ENCODE results near the gene UQCR10. TPM values are rescaled to one million over a fixed set of nuclear protein-coding genes. Genes with fewer than 3 reads are reported as not detected.

The UQCR10 gene
- polyA plus RNA-seq, 1 donor from 2014 or later = 192 TPM

DNA sequence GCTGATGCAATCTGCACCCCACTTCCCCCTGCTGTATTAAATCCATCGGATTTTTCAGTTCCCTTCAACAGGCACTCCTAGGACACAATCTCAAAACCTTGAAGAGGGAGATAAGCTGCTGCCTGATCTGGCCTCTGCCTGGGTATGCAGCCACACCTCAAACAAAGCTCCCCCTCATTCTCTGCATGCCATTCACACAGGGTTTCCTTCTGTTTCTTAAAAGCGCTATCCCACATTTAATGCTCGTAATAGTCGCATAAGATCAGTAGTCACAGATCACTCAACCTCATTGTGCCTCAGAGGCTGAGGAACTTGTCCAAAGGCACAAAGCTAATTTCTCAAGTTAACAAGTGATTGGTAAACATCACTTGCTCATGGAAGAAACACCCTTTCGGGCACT lies 34.0 kb downstream of the UQCR10 start:
- TF ChIP-seq CTCF (IDR thresholded peaks at IDR 0.05; ENCODE audit: poor library complexity, severe bottlenecking) (no peak), RAD21 (conservative IDR thresholded peaks at IDR 0.05) (no peak), MXI1 (conservative IDR thresholded peaks at IDR 0.05; ENCODE audit: poor library complexity, severe bottlenecking) (no peak), TAF1 (IDR thresholded peaks at IDR 0.05; ENCODE audit: low read depth) (no peak), EZH2 (IDR thresholded peaks at IDR 0.05; ENCODE audit: borderline replicate concordance, insufficient read depth, low read length, poor library complexity, severe bottlenecking) (no peak), SMC3 (conservative IDR thresholded peaks at IDR 0.05; ENCODE audit: poor library complexity) (no peak), EP300 (conservative IDR thresholded peaks at IDR 0.05; ENCODE audit: poor library complexity, severe bottlenecking) (no peak), POLR2AphosphoS5 (IDR thresholded peaks at IDR 0.05) (no peak)
- TF ChIP-seq, protein P1, sequence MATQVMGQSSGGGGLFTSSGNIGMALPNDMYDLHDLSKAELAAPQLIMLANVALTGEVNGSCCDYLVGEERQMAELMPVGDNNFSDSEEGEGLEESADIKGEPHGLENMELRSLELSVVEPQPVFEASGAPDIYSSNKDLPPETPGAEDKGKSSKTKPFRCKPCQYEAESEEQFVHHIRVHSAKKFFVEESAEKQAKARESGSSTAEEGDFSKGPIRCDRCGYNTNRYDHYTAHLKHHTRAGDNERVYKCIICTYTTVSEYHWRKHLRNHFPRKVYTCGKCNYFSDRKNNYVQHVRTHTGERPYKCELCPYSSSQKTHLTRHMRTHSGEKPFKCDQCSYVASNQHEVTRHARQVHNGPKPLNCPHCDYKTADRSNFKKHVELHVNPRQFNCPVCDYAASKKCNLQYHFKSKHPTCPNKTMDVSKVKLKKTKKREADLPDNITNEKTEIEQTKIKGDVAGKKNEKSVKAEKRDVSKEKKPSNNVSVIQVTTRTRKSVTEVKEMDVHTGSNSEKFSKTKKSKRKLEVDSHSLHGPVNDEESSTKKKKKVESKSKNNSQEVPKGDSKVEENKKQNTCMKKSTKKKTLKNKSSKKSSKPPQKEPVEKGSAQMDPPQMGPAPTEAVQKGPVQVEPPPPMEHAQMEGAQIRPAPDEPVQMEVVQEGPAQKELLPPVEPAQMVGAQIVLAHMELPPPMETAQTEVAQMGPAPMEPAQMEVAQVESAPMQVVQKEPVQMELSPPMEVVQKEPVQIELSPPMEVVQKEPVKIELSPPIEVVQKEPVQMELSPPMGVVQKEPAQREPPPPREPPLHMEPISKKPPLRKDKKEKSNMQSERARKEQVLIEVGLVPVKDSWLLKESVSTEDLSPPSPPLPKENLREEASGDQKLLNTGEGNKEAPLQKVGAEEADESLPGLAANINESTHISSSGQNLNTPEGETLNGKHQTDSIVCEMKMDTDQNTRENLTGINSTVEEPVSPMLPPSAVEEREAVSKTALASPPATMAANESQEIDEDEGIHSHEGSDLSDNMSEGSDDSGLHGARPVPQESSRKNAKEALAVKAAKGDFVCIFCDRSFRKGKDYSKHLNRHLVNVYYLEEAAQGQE (IDR thresholded peaks at IDR 0.05; ENCODE audit: borderline replicate concordance) = no peak
- H3F3A ChIP-seq (ENCODE audit: insufficient read depth, low read length, poor library complexity, severe bottlenecking) = no peaks in the 10 kb centered on the region
- H3K36me3 ChIP-seq (ENCODE audit: insufficient read depth, low read length) = peaks cover 10% of the 10 kb centered on the region
- no peaks in the 10 kb centered on the region for H3K27me3 ChIP-seq (ENCODE audit: insufficient read depth, low read depth, low read length)
- no peak overlapping the region for H3K4me3 ChIP-seq (ENCODE audit: low read length)
- H3K4me2 ChIP-seq (ENCODE audit: low read length) = no peak overlapping the region
- no peaks in the 10 kb centered on the region for H4K20me1 ChIP-seq (ENCODE audit: insufficient read depth)
- no peak overlapping the region for H3K27ac ChIP-seq (ENCODE audit: low read length)
- no peaks in the 10 kb centered on the region for H3K9me3 ChIP-seq (ENCODE audit: low read length)
- H2AFZ ChIP-seq (ENCODE audit: low read depth, low read length) = no peak overlapping the region
- H3K9ac ChIP-seq (ENCODE audit: low read length) = no peak overlapping the region
- H3K79me2 ChIP-seq (replicated peaks; ENCODE audit: insufficient read depth, low read length) = no peaks in the 10 kb centered on the region
- no peaks in the 10 kb centered on the region for H3K9me2 ChIP-seq (ENCODE audit: insufficient read depth, low read length)

- Histone ChIP-seq H3K9ac (ENCODE audit: low read length) (no peak overlapping the region), H3K27me3 (ENCODE audit: insufficient read depth, low read depth, low read length) (no peaks in the 10 kb centered on the region), H3K36me3 (ENCODE audit: insufficient read depth, low read length) (peaks cover 10% of the 10 kb centered on the region), H2AFZ (ENCODE audit: low read depth, low read length) (no peak overlapping the region), H3F3A (ENCODE audit: insufficient read depth, low read length, poor library complexity, severe bottlenecking) (no peaks in the 10 kb centered on the region), H3K4me2 (ENCODE audit: low read length) (no peak overlapping the region), H3K27ac (ENCODE audit: low read length) (no peak overlapping the region), H3K79me2 (replicated peaks; ENCODE audit: insufficient read depth, low read length) (no peaks in the 10 kb centered on the region), H3K4me3 (ENCODE audit: low read length) (no peak overlapping the region), H3K9me3 (ENCODE audit: low read length) (no peaks in the 10 kb centered on the region), H4K20me1 (ENCODE audit: insufficient read depth) (no peaks in the 10 kb centered on the region), H3K9me2 (ENCODE audit: insufficient read depth, low read length) (no peaks in the 10 kb centered on the region)
- TF ChIP-seq POLR2AphosphoS5 (IDR thresholded peaks at IDR 0.05) = no peak
- no peak for TF ChIP-seq TAF1 (IDR thresholded peaks at IDR 0.05; ENCODE audit: low read depth)
These were observed 34.6 kb downstream of the UQCR10 start for GRCh38 chr22:29801796-29802195.

- Histone ChIP-seq H3F3A (ENCODE audit: insufficient read depth, low read length, poor library complexity, severe bottlenecking) (no peaks in the 10 kb centered on the region), H3K4me2 (ENCODE audit: low read length) (no peak overlapping the region), H4K20me1 (ENCODE audit: insufficient read depth) (no peaks in the 10 kb centered on the region), H3K27me3 (ENCODE audit: insufficient read depth, low read depth, low read length) (no peaks in the 10 kb centered on the region), H3K4me3 (ENCODE audit: low read length) (no peak overlapping the region), H3K9me2 (ENCODE audit: insufficient read depth, low read length) (no peaks in the 10 kb centered on the region), H2AFZ (ENCODE audit: low read depth, low read length) (no peak overlapping the region), H3K9me3 (ENCODE audit: low read length) (no peaks in the 10 kb centered on the region), H3K79me2 (replicated peaks; ENCODE audit: insufficient read depth, low read length) (no peaks in the 10 kb centered on the region), H3K27ac (ENCODE audit: low read length) (no peak overlapping the region), H3K9ac (ENCODE audit: low read length) (no peak overlapping the region), H3K36me3 (ENCODE audit: insufficient read depth, low read length) (peaks cover 10% of the 10 kb centered on the region)
- TF ChIP-seq CTCF (IDR thresholded peaks at IDR 0.05; ENCODE audit: poor library complexity, severe bottlenecking) (no peak), RAD21 (conservative IDR thresholded peaks at IDR 0.05) (no peak), EZH2 (IDR thresholded peaks at IDR 0.05; ENCODE audit: borderline replicate concordance, insufficient read depth, low read length, poor library complexity, severe bottlenecking) (no peak), MXI1 (conservative IDR thresholded peaks at IDR 0.05; ENCODE audit: poor library complexity, severe bottlenecking) (no peak), SMC3 (conservative IDR thresholded peaks at IDR 0.05; ENCODE audit: poor library complexity) (no peak), EP300 (conservative IDR thresholded peaks at IDR 0.05; ENCODE audit: poor library complexity, severe bottlenecking) (no peak), TAF1 (IDR thresholded peaks at IDR 0.05; ENCODE audit: low read depth) (no peak), POLR2AphosphoS5 (IDR thresholded peaks at IDR 0.05) (no peak)
- TF ChIP-seq, protein P1 (IDR thresholded peaks at IDR 0.05; ENCODE audit: borderline replicate concordance) = no peak
These were observed 36.0 kb downstream of the UQCR10 start for GRCh38 chr22:29803190-29803589.

Measured in neural cell (in vitro differentiated cells).